Psoas muscle (tissue), 8 donors: ENCODE results near the gene ZC3H12C. TPM values are rescaled to one million over a fixed set of nuclear protein-coding genes. Genes with fewer than 3 reads are reported as not detected.
A peak's percentile ranks its signal among the peaks of the same experiment; 100 is the strongest.

Experiments
- ATAC-seq, 4 donors: fragments of 200-7000 bp; cut with Tn5 transposase; one replicate each; pipeline ENCODE4 v1.9.1; 2020; ENCODE audit warnings: moderate library complexity in 3 of 4, mild to moderate bottlenecking in 2 of 4
- DNase-seq, 2 donors: peaks; one replicate each; pipeline ENCODE4 v3.0.0-alpha.2; 2020
- H3K27ac ChIP-seq: fragments of 200-600 bp; one replicate; pipeline ENCODE4 v1.8.0; 2022
- H3K27me3 ChIP-seq, 3 donors: fragments of 200-600 bp in 1 of 3; one replicate each; pipeline versions ENCODE4 v1.6.1 to v1.8.0; 2013 to 2022; ENCODE audit warnings: low read length in 2 of 3, mild to moderate bottlenecking in 2 of 3, moderate library complexity in 1 of 3; ENCODE audit not compliant: insufficient read depth in 3 of 3
- H3K36me3 ChIP-seq, 2 donors: fragments of 200-600 bp in 1 of 2; one replicate each; pipeline versions ENCODE4 v1.6.1 to v1.8.0; 2013 to 2022; ENCODE audit warnings: low read depth in 1 of 2, mild to moderate bottlenecking in 1 of 2, moderate library complexity in 1 of 2; ENCODE audit not compliant: insufficient read depth in 1 of 2
- H3K4me1 ChIP-seq: fragments of 200-600 bp; one replicate; pipeline ENCODE4 v1.8.0; 2022
- H3K4me3 ChIP-seq: fragments of 200-600 bp; one replicate; pipeline ENCODE4 v1.8.0; 2022; ENCODE audit warnings: mild to moderate bottlenecking
- H3K9me3 ChIP-seq: fragments of 200-600 bp; one replicate; pipeline ENCODE4 v1.8.0; 2022
- WGBS, 3 donors: extraction: QIAGEN DNeasy Blood & Tissue Kit; methylation state at CpG; one replicate each; pipeline versions ENCODE4 v1.1.6 to v1.1.7; 2013; 5-methylcytosine and 5-hydroxymethylcytosine counted together
- intact Hi-C, 2 donors: fragments of 100-400 bp; cut with DNase I; formaldehyde crosslinking; loops; one replicate each; pipeline versions ENCODE4 v1.11.0 to v1.14.2; 2022
- polyA plus RNA-seq, 3 donors: library from polyadenylated mRNA; stranded (reverse); fragments of 200-250 nt; gene quantifications; one replicate each; pipeline ENCODE4 v1.2.3, GENCODE V29; 2013
- total RNA-seq, 4 donors: library from RNA; stranded (reverse); fragmentation: NEBNext Ultra II Directional in 2 of 4; extraction: Animal tissue kit (Norgen Biotek cat#: 25700) in 2 of 4; gene quantifications; one replicate each; pipeline versions ENCODE4 v1.2.1 to v1.2.4, GENCODE V29; 2021 to 2023
- TF ChIP-seq, protein P1 (sequence below): fragments of 200-600 bp; IDR thresholded peaks from one replicate; pipeline ENCODE4 v1.8.0; 2022; ENCODE audit warnings: antibody characterized with exemption
- donor health status: healthy with polysubstance abuse.
- donor health status: DM: no; HTN: no; CAD: no; lungs with moderate emphysema.
- donor health status: Bipolar disorder and iron deficiency.
- donor health status: healthy.
- donor health status: DM: yes; HTN: yes; CAD: no.
- donor health status: DM: no; HTN: no; CAD: no.
- donor health status: DM: no; HTN: no; CAD: no.
- donor health status: DM: yes; HTN: yes; CAD: no.

ZC3H12C gene
- total and polyA plus RNA-seq, 7 donors = 2.3 to 27.4 (median 17.5) TPM

DNA sequence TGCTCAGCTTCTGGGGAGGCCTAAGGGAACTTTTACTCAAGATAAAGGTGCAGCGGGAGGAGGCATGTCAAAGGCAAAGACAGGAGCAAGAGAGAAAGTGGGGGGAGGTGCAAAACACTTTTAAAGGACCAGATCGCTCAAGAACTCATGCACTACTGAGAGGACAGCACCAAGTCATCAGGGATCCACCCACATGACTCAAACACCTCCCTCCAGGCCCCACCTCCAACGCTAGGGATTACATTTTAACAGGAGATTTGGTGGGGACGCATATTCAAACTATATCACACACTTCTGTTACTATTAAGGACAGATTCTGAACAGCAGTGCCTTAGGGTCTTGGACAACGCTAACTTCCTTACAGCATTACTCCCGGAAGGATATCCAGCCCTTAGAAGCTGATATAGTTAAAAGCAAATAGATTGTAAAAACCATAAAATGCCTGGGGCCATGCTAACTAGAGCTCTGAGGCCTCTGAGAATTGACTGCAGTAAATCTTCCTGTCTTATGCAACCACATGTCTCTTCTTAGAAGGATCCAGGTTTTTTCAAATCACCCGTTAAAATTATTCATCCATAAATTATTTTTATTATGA lies 16.7 kb upstream of the ZC3H12C start:
- Histone ChIP-seq H3K4me3 (no peak overlapping the region), H3K27ac (no peak overlapping the region), H3K27me3 (no peaks in the 10 kb centered on the region), H3K36me3 (no peaks in the 10 kb centered on the region), H3K4me1 (no peaks in the 10 kb centered on the region), H3K9me3 (peaks cover 5% of the 10 kb centered on the region)
- TF ChIP-seq, protein P1, sequence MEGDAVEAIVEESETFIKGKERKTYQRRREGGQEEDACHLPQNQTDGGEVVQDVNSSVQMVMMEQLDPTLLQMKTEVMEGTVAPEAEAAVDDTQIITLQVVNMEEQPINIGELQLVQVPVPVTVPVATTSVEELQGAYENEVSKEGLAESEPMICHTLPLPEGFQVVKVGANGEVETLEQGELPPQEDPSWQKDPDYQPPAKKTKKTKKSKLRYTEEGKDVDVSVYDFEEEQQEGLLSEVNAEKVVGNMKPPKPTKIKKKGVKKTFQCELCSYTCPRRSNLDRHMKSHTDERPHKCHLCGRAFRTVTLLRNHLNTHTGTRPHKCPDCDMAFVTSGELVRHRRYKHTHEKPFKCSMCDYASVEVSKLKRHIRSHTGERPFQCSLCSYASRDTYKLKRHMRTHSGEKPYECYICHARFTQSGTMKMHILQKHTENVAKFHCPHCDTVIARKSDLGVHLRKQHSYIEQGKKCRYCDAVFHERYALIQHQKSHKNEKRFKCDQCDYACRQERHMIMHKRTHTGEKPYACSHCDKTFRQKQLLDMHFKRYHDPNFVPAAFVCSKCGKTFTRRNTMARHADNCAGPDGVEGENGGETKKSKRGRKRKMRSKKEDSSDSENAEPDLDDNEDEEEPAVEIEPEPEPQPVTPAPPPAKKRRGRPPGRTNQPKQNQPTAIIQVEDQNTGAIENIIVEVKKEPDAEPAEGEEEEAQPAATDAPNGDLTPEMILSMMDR = no peak
- no peak for DNase-seq
- intact Hi-C loops = no loop called here
- ATAC-seq = no peak
- 42 to 46% (median 46%) methylated on average over 7 of the region's 7 CpGs for WGBS, 3 donors

DNA sequence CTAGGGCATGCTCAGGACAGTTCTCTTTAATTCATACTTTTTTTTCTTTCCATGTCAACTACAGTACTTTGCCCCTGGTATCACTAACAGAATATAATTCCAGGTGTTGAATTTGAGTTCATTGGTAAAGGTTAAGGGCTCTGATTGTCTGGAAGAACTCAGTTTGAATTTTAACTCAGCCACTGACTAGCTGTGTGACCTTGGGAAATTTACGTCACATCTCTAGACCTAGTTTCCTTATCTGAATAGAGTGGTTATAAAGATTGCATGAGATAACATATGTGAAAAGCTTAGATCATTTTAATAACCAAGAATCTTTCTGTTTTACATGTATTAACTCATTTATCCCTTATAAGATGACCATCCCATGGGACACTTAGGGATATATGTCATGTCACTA lies 15.8 kb upstream of the ZC3H12C start:
- Histone ChIP-seq H3K36me3 (no peaks in the 10 kb centered on the region), H3K4me1 (no peaks in the 10 kb centered on the region), H3K27ac (no peak overlapping the region), H3K9me3 (peaks cover 5% of the 10 kb centered on the region), H3K4me3 (no peak overlapping the region), H3K27me3 (no peaks in the 10 kb centered on the region)
- WGBS, 3 donors = 94 to 100% (median 100%) methylated on average over 1 of the region's 1 CpG
- DNase-seq (no peak), ATAC-seq (no peak)
- TF ChIP-seq, protein P1 = no peak
- intact Hi-C loops = no loop called here

DNA sequence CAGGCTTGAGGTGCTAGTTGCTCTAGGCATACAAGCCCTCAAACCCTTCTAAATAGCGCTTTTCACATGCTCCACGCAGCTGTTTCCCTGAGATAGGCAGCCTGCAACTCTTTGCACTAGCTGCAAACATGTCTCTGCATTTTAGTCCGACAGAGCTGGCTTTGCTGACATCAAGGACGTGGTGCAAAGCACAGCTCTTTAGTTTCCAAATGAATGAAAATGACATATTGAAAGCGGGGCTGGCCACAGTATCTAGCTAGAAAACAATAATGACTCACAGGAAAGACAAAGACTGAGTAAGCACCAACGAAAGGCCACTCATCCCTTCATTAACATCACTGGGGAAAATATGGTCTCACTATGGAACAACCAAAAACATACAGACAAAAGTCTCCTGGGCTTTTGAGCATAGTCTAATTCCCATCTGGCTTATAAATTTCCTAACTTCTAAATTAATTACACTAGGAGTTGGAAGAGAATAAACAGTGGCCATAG lies 15.3 kb upstream of the ZC3H12C start:
- no peaks in the 10 kb centered on the region for H3K36me3 ChIP-seq
- no peak for ATAC-seq
- no peaks in the 10 kb centered on the region for H3K27me3 ChIP-seq
- 56 to 67% (median 62%) methylated on average over 6 of the region's 6 CpGs for WGBS, 3 donors
- H3K4me3 ChIP-seq = no peak overlapping the region
- no peak overlapping the region for H3K27ac ChIP-seq
- intact Hi-C loops = no loop called here
- H3K4me1 ChIP-seq = no peaks in the 10 kb centered on the region
- TF ChIP-seq, protein P1 = no peak
- peaks cover 5% of the 10 kb centered on the region for H3K9me3 ChIP-seq
- DNase-seq = no peak

DNA sequence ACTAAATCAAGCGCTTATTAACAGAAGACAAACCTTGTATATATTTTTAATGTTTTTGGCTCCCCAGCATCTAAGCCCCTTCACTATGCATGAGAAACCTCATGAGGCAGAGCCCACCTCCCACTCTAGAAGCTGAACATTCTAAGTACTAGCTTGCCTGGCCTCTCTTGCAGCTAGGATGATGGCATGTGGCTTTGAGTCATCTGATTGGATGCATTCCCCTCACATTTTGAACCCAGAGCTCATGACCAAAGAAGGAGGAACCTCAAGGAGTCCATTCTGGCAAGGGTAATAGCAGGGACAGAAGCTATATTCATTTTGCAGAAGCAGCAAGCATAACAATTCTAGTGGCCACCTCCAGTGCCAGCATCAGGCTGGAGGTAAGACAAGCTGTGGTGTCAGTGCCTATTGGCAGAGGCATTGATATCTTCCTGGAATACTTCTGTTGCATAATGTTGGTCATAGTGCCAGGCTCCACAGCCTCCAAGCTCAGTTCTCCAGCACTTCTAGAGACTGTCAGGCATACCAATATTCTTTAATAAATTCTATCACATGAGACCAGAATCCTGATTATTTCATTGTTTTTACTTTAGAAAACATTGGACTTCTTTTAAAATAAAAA lies 14.2 kb upstream of the ZC3H12C start:
- Histone ChIP-seq H3K36me3 (no peaks in the 10 kb centered on the region), H3K9me3 (peaks cover 5% of the 10 kb centered on the region), H3K4me3 (no peak overlapping the region), H3K27ac (no peak overlapping the region), H3K4me1 (no peaks in the 10 kb centered on the region), H3K27me3 (no peaks in the 10 kb centered on the region)
- TF ChIP-seq, protein P1 = no peak
- WGBS, 3 donors = 96 to 100% (median 96%) methylated on average over 1 of the region's 1 CpG
- no peak for DNase-seq
- peak in 2 of 4 donors; percentile 59 to 84 for ATAC-seq
- intact Hi-C loops = no loop called here
